T-cell (primary cell): Measurements from ENCODE around the gene FBRSL1. TPM values are rescaled to one million over a fixed set of nuclear protein-coding genes. Genes with fewer than 3 reads are reported as not detected.

Source experiments
- ATAC-seq, 4 experiments: fragments of 200-7000 bp in 3 of 4; fragments of 150-1000 bp in 1 of 4; cut with Tn5 transposase; replicated peaks in 1 of 4; 1 replicate in 3 of 4; 2 replicates in 1 of 4; pipeline ENCODE4 v1.10.0; 2021; ENCODE audit warnings: moderate library complexity in 3 of 4, mild to moderate bottlenecking in 2 of 4, moderate number of reproducible peaks in 1 of 4
- CTCF ChIA-PET, 2 donors: fragments of 300-600 bp; sonication (Branson Sonifier 250); formaldehyde crosslinking; loops; one replicate each; lab custom pipeline; 2022; ENCODE audit warnings: antibody characterized with exemption in 2 of 2; lab: Charles Lee
- POLR2A ChIA-PET, 2 donors: fragments of 300-600 bp; sonication (Branson Sonifier 250); formaldehyde crosslinking; loops; one replicate each; lab custom pipeline; 2022; ENCODE audit warnings: antibody characterized with exemption in 2 of 2; lab: Charles Lee
- DNase-seq, 35 experiments: peaks; one replicate each; pipeline versions ENCODE4 v3.0.0 to v3.0.0-alpha.2; 2013 to 2023
- H3K27ac ChIP-seq: one replicate; pipeline ENCODE4 v1.5.1; 2013; ENCODE audit warnings: low read length
- H3K27me3 ChIP-seq, 2 experiments: replicated peaks in 1 of 2; 1 replicate in 1 of 2; 2 replicates in 1 of 2; pipeline versions ENCODE4 v1.6.1 to v1.7.0; 2013; ENCODE audit warnings: low read length in 1 of 2, mixed read lengths in 1 of 2; ENCODE audit not compliant: control insufficient read depth in 2 of 2, insufficient read depth in 2 of 2; ENCODE audit errors: extremely low read depth in 1 of 2
- H3K36me3 ChIP-seq, 2 donors: 1 replicate in 1 of 2; 2 replicates in 1 of 2; pipeline versions ENCODE4 v1.6.1 to v1.7.0; 2013; ENCODE audit warnings: low read length in 1 of 2; ENCODE audit not compliant: control insufficient read depth in 2 of 2, insufficient read depth in 1 of 2; ENCODE audit errors: extremely low read depth in 1 of 2
- H3K4me1 ChIP-seq, 2 experiments: 1 replicate in 1 of 2; 2 replicates in 1 of 2; pipeline versions ENCODE4 v1.6.1 to v1.7.0; 2013; ENCODE audit warnings: low read length in 2 of 2, mixed read lengths in 1 of 2; ENCODE audit not compliant: insufficient read depth in 2 of 2, control insufficient read depth in 1 of 2; ENCODE audit errors: extremely low read depth in 1 of 2
- H3K4me3 ChIP-seq, 2 donors: 1 replicate in 1 of 2; 2 replicates in 1 of 2; pipeline versions ENCODE4 v1.5.1 to v1.7.0; 2013; ENCODE audit warnings: mild to moderate bottlenecking in 2 of 2, low read length in 1 of 2, moderate library complexity in 1 of 2; ENCODE audit not compliant: control insufficient read depth in 1 of 2; ENCODE audit errors: extremely low read depth in 1 of 2
- H3K9me3 ChIP-seq: 2 replicates; pipeline ENCODE4 v1.7.0; 2013
- H3K27ac Mint-ChIP-seq, 2 donors: one replicate each; pipeline ENCODE4 v1.8.0; 2020 to 2021; ENCODE audit warnings: mild to moderate bottlenecking in 2 of 2, mixed read lengths in 2 of 2
- H3K27me3 Mint-ChIP-seq, 2 donors: one replicate each; pipeline ENCODE4 v1.8.0; 2021 to 2022; ENCODE audit warnings: mixed read lengths in 2 of 2
- H3K36me3 Mint-ChIP-seq: one replicate; pipeline ENCODE4 v1.8.0; 2021; ENCODE audit warnings: mixed read lengths
- H3K4me1 Mint-ChIP-seq, 3 donors: one replicate each; pipeline ENCODE4 v1.8.0; 2020 to 2022; ENCODE audit warnings: mixed read lengths in 3 of 3, mild to moderate bottlenecking in 1 of 3
- H3K4me3 Mint-ChIP-seq, 3 donors: one replicate each; pipeline ENCODE4 v1.8.0; 2020 to 2022; ENCODE audit warnings: mild to moderate bottlenecking in 3 of 3, mixed read lengths in 3 of 3, moderate library complexity in 3 of 3
- H3K9me3 Mint-ChIP-seq, 3 donors: one replicate each; pipeline ENCODE4 v1.8.0; 2020 to 2022; ENCODE audit warnings: mixed read lengths in 3 of 3
- WGBS: methylation state at CpG from one replicate; pipeline ENCODE4 v1.1.5; 2013; ENCODE audit warnings: missing lambda C conversion rate; ENCODE audit not compliant: insufficient coverage; 5-methylcytosine and 5-hydroxymethylcytosine counted together
- total RNA-seq, 35 experiments: library from RNA in 6 of 35; stranded (reverse) in 6 of 35; fragments of 120-200 nt in 1 of 35; gene quantifications; one replicate each; pipeline versions ENCODE4 v1.2.1 to v1.2.4 and lab custom pipeline; 2013 to 2026

FBRSL1 gene
- total RNA-seq, 5 donors from 2014 or later (not counting 1 experiment from before 2014, with no cell fraction given): 82.1 to 114 (median 99.3) TPM

DNA sequence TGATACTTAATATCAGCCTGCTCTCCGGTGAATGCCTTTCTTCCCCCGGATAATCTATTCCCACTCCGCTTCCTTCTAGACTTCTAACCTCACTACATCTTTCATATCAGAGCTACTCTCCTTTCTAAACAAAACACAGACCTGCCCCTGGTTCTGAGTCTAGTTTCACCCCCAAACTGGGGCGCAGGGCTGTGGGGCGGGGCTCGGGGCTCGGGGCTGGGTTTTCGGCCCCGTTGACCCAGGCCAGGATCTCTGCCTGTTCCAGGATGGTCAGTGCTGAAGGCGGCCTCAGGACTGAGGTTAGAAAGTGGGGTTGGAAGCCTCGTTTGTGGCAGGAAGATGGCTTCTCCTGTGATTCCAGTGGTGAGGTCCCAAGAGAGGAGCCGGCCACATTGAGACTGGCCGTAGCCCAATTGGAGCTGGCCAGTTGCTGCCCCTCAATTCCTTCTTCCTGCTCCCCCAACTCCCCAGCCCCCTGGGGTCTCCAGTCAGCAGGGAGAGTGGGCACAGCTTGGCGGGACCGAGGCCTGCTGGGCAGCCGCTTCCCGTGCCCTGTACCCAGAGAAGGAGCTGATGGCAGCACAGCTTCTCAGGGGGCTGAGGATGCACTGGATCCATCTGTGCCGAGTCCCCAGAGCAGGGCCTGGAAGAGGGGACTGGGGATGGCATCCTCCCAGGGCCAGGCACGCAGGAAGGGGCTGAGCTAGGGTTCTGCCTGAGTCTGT is 67.5 kb downstream of the FBRSL1 start:
- H3K27me3 Mint-ChIP-seq: peaks cover 4 to 13% of the 10 kb centered on the region in 2 donors
- H3K9me3 Mint-ChIP-seq: no peaks in the 10 kb centered on the region
- Histone ChIP-seq H3K27ac (no peak overlapping the region), H3K4me1 (peaks cover 5 to 33% of the 10 kb centered on the region in 2 experiments), H3K36me3 (peaks cover 0 to 9% of the 10 kb centered on the region in 2 donors), H3K27me3 (peaks cover 0 to 41% of the 10 kb centered on the region in 2 experiments), H3K9me3 (no peaks in the 10 kb centered on the region), H3K4me3 (no peak overlapping the region)
- ATAC-seq: no peak
- H3K27ac Mint-ChIP-seq: no peak overlapping the region
- H3K4me1 Mint-ChIP-seq: peaks cover 10 to 23% (median 14%) of the 10 kb centered on the region in 3 donors
- ChIA-PET CTCF (no interaction called here), POLR2A (no interaction called here)
- H3K36me3 Mint-ChIP-seq: peaks cover 12% of the 10 kb centered on the region
- H3K4me3 Mint-ChIP-seq: peak overlapping the region in 1 of 3 donors; percentile 11
- DNase-seq: no peak
- WGBS: 94% methylated on average over 13 of the region's 19 CpGs

DNA sequence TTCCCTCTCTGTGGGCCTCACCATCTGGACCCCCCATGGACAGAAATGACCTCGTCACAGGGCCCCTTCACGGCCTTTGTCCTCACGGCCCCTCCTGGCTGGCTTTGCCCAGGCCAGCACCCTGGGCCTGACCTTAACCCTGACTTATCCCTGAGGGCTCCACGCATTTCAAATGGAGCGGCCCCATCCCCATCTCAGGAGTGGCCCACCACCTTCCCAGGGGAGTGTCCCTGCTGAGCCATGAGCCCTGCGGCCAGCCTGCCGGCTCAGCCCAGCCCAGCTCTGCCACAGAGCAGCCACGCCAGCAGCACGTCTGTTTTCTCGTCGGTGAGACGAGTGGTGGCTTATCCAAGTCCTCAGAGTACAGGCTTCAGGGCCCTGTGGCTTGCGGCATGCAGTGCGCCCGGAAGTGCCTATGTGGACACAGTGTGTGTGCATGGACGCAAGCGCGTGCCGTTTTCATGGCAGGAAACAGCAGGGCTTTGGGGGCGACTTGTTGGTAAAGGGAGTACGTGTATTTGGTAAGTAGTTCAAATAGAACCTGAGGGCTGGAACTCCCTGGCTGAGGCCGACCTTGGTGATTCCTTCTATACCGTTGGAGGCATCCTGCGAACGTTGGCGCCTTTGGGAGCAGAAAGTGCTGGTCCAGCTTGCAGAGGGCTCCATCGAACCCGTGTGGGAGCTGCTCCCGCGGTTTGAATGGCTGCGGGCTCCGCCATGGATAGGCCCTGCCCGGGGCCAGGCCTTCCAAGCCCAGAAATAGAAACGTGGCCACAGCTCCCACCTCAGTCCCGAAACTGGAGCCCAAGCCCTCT is 68.3 kb downstream of the FBRSL1 start:
- H3K36me3 Mint-ChIP-seq: peaks cover 11% of the 10 kb centered on the region
- peaks cover 0 to 9% of the 10 kb centered on the region in 2 donors for H3K36me3 ChIP-seq
- DNase-seq (peak in 2 of 35 experiments; percentile 23 to 33), ATAC-seq (no peak)
- H3K27ac Mint-ChIP-seq: no peak overlapping the region
- H3K9me3 ChIP-seq: no peaks in the 10 kb centered on the region
- H3K4me3 ChIP-seq: no peak overlapping the region
- CTCF ChIA-PET: no interaction called here
- H3K27me3 Mint-ChIP-seq: peaks cover 4 to 13% of the 10 kb centered on the region in 2 donors
- H3K9me3 Mint-ChIP-seq: no peaks in the 10 kb centered on the region
- 61% methylated on average over 35 of the region's 35 CpGs for WGBS
- H3K4me1 Mint-ChIP-seq: peaks cover 10 to 23% (median 14%) of the 10 kb centered on the region in 3 donors
- peaks cover 0 to 39% of the 10 kb centered on the region in 2 experiments for H3K27me3 ChIP-seq
- POLR2A ChIA-PET: no interaction called here
- H3K27ac ChIP-seq: no peak overlapping the region
- peaks cover 5 to 33% of the 10 kb centered on the region in 2 experiments for H3K4me1 ChIP-seq
- peak overlapping the region in 2 of 3 donors; percentile 61 to 74 for H3K4me3 Mint-ChIP-seq

DNA sequence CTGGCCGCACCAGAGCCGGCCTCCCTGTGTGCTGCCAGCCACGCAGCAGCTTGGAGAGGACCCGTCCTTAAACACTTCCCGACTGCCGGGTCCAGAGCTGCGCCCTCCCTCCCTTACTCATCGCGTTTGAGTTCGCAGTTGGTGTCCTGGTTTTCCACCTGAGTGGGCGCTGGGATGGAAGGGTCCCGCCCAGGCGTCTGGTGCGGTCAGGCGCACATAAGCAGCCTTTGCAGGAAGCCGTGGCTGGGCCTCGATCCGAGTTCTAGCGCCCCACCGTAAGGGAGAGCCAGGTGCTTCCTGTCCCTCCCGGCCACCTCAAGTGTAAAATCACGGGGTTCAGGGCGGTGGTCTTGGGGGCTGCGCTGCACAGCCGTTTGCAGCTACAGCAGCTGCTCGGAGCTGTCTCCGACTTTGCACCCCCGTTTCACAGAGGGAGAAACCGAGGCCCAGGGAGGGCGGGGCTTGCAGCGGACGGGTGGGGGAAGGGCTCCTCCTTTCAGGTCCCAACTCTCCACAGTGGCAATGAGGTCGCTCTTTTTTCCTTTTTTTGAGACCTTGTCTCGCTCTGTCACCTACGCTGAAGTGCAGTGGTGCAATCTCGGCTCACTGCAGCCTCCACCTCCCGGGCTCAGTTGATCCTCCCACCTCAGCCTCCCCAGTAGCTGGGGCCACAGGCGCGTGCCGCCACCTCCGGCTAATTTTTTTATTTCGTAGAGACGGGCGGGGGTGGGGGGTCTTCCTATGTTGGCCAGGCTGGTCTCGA is 69.1 kb downstream of the FBRSL1 start:
- H3K9me3 Mint-ChIP-seq: no peaks in the 10 kb centered on the region
- no peak overlapping the region for H3K27ac Mint-ChIP-seq
- H3K4me3 Mint-ChIP-seq: peak overlapping the region; percentile 63 to 74 (median 72)
- ATAC-seq (peak in 1 of 4 experiments; percentile 22), DNase-seq (peak in 3 of 35 experiments; percentile 16 to 23 (median 22))
- no peak overlapping the region for H3K27ac ChIP-seq
- H3K4me1 ChIP-seq: peaks cover 5 to 33% of the 10 kb centered on the region in 2 experiments
- H3K36me3 ChIP-seq: peaks cover 2% of the 10 kb centered on the region in 2 donors
- CTCF ChIA-PET: no interaction called here
- H3K36me3 Mint-ChIP-seq: peaks cover 7% of the 10 kb centered on the region
- H3K27me3 Mint-ChIP-seq: peaks cover 4 to 13% of the 10 kb centered on the region in 2 donors
- WGBS: 8% methylated on average over 30 of the region's 45 CpGs
- peak overlapping the region; percentile 33 to 62 for H3K4me3 ChIP-seq
- POLR2A ChIA-PET: interaction anchor here in 1 of 2 donors (0.5 kb wide), 1 partner anchor 30 kb away, joined by 8 read pairs; no protein-coding TSS in a partner anchor
- peaks cover 0 to 39% of the 10 kb centered on the region in 2 experiments for H3K27me3 ChIP-seq
- peaks cover 10 to 25% (median 14%) of the 10 kb centered on the region in 3 donors for H3K4me1 Mint-ChIP-seq
- no peaks in the 10 kb centered on the region for H3K9me3 ChIP-seq

GRCh38 chr12:132559652-132560363 is 69.9 kb downstream of the FBRSL1 start:
- H3K4me3 ChIP-seq: peak overlapping the region; percentile 33 to 62

GRCh38 chr12:132560364-132560613 is 70.3 kb downstream of the FBRSL1 start:
- ATAC-seq (peak; percentile 22 to 48 (median 30)), DNase-seq (peak in 3 of 35 experiments; percentile 30 to 37 (median 31))
- CTCF ChIA-PET: interaction anchor here in 1 of 2 donors (0.5 to 0.9 kb wide), 2 partner anchors 34 to 55 kb away, joined by 3 to 4 read pairs; no protein-coding TSS in a partner anchor
- Histone ChIP-seq H3K9me3 (no peaks in the 10 kb centered on the region), H3K4me3 (peak overlapping the region in 1 of 2 donors; percentile 51), H3K4me1 (peaks cover 5 to 33% of the 10 kb centered on the region in 2 experiments), H3K36me3 (peaks cover 0 to 2% of the 10 kb centered on the region in 2 donors), H3K27ac (no peak overlapping the region), H3K27me3 (peaks cover 0 to 39% of the 10 kb centered on the region in 2 experiments)
- no peak overlapping the region for H3K27ac Mint-ChIP-seq
- peak overlapping the region in 1 of 3 donors; percentile 74 for H3K4me3 Mint-ChIP-seq
- H3K4me1 Mint-ChIP-seq: peaks cover 10 to 25% (median 14%) of the 10 kb centered on the region in 3 donors
- H3K9me3 Mint-ChIP-seq: no peaks in the 10 kb centered on the region
- WGBS: under 1% methylated on average over 36 of the region's 36 CpGs
- peaks cover 7% of the 10 kb centered on the region for H3K36me3 Mint-ChIP-seq
- POLR2A ChIA-PET: interaction anchor here in 1 of 2 donors (0.6 kb wide), 1 partner anchor 44 kb away, joined by 3 read pairs; no protein-coding TSS in a partner anchor
- H3K27me3 Mint-ChIP-seq: peaks cover 4 to 13% of the 10 kb centered on the region in 2 donors

More at GRCh38 chr12:132559652-132560363, 69.9 kb downstream of the FBRSL1 start:
- DNase-seq (peak in 8 of 35 experiments; percentile 16 to 58 (median 27)), ATAC-seq (peak; percentile 57 to 70 (median 66))
- peaks cover 10 to 25% (median 14%) of the 10 kb centered on the region in 3 donors for H3K4me1 Mint-ChIP-seq
- peaks cover 0 to 2% of the 10 kb centered on the region in 2 donors for H3K36me3 ChIP-seq
- H3K36me3 Mint-ChIP-seq: peaks cover 5% of the 10 kb centered on the region
- H3K27me3 Mint-ChIP-seq: peaks cover 4 to 13% of the 10 kb centered on the region in 2 donors
- H3K4me3 Mint-ChIP-seq: peak overlapping the region; percentile 63 to 74 (median 72)
- no peaks in the 10 kb centered on the region for H3K9me3 ChIP-seq
- no peak overlapping the region for H3K27ac ChIP-seq
- CTCF ChIA-PET: no interaction called here
- POLR2A ChIA-PET: interaction anchor here in 1 of 2 donors (0.5 to 0.6 kb wide), 2 partner anchors 31 to 44 kb away, joined by 3 to 8 read pairs; no protein-coding TSS in a partner anchor
- H3K27ac Mint-ChIP-seq: no peak overlapping the region
- H3K27me3 ChIP-seq: peaks cover 0 to 39% of the 10 kb centered on the region in 2 experiments
- under 1% methylated on average over 98 of the region's 98 CpGs for WGBS
- no peaks in the 10 kb centered on the region for H3K9me3 Mint-ChIP-seq
- peaks cover 5 to 33% of the 10 kb centered on the region in 2 experiments for H3K4me1 ChIP-seq
